ENCODE results near the gene ZKSCAN5. TPM values are rescaled to one million over a fixed set of nuclear protein-coding genes. Genes with fewer than 3 reads are reported as not detected.

ZKSCAN5 gene
- total and polyA plus RNA-seq, 2 donors (not counting 3 experiments of a cell fraction or from before 2014, with no cell fraction given), result 4.3 to 9.7 TPM

DNA sequence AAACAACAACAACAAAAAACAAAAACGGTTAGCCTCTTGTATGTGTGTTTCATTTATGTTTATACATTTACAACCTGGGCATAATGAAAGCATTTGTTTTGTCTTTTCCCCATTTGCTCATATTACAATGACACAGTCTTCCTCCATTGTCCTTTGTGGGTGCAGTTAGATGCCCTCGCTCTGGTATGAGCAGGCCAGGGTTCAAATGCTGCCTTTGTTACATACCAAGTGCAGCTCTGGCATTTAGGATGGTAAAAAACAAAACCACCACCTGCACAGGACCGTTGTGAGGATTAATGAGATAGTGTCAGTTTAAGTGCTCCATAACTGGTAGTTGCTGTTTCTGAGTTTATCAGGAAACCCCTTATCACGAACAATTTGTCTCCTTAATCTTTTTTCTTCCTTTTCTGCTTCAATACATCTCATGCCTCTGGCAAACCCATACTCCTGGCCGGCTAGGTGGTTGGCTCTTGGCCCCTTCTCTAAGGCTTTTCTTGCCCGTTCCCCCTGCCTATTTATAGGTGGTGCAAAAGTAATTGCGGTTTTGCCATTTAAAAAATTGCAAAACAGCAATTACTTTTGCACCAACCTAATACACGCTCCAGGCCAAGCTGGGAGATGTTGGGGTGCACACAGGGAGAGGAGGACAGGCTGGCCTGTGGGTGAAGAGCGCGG is 75.0 kb downstream of the ZKSCAN5 start:
- no TSS peak for BruUV-seq (replicated peaks)
- Histone ChIP-seq H3K4me2 (ENCODE audit: insufficient read depth, low read length) (peak overlapping the region; percentile 86), H3K36me3 (ENCODE audit: control insufficient read depth in 2 of 2, extremely low read depth in 1 of 2, insufficient read depth in 2 of 2, low read length in 2 of 2) (no peaks in the 10 kb centered on the region)

More for the DNA sequence above, 75.0 kb downstream of the ZKSCAN5 start:
- peaks cover 0 to 2% of the 10 kb centered on the region in 2 experiments for H3K27me3 ChIP-seq (ENCODE audit: control insufficient read depth in 2 of 2, insufficient read depth in 2 of 2, low read length in 2 of 2)
- POLR2A ChIA-PET, result no interaction called here
- H3K9me1 ChIP-seq (replicated peaks; ENCODE audit: control insufficient read depth, extremely low read depth, insufficient read depth, low read length), result no peaks in the 10 kb centered on the region
- no peak overlapping the region for H3K9ac ChIP-seq (replicated peaks; ENCODE audit: extremely low read depth, insufficient read depth, low read length)
- peaks cover 6% of the 10 kb centered on the region for H3K4me1 ChIP-seq (ENCODE audit: control insufficient read depth, extremely low read depth, insufficient read depth, low read length)
- CTCF ChIA-PET, result interaction anchor here (0.5 to 2.1 kb wide), 5 partner anchors 8 to 409 kb away, joined by 3 to 8 read pairs (median 4); partner anchors contain the start of gene ZSCAN25
- H2AFZ ChIP-seq (ENCODE audit: low read depth, low read length), result peak overlapping the region; percentile 98
- no peak for DNase-seq (ENCODE audit: low read depth, low spot score)
- H3K79me2 ChIP-seq (ENCODE audit: control insufficient read depth, insufficient read depth, low read length), result no peaks in the 10 kb centered on the region
- peak overlapping the region in 2 of 3 experiments; percentile 28 to 31 for H3K4me3 ChIP-seq (replicated peaks in 1 of 3; ENCODE audit: insufficient read depth in 1 of 3, low read depth in 1 of 3, low read length in 3 of 3)
- TF ChIP-seq POLR2A (IDR thresholded peaks at IDR 0.05; ENCODE audit: low read depth, low read length) (no peak), EZH2 (IDR thresholded peaks at IDR 0.05; ENCODE audit: borderline replicate concordance, low read depth, low read length, severe bottlenecking) (no peak), GATA2 (IDR thresholded peaks at IDR 0.05; ENCODE audit: insufficient read depth, insufficient read length, low read depth, low read length) (no peak), POLR2AphosphoS5 (IDR thresholded peaks at IDR 0.05; ENCODE audit: insufficient read depth, low read depth, low read length) (no peak), CTCF (IDR thresholded peaks at IDR 0.05; ENCODE audit: extremely low read depth in 1 of 2, insufficient read depth in 1 of 2, low read depth in 1 of 2, low read length in 2 of 2) (no peak), MYC (IDR thresholded peaks at IDR 0.05; ENCODE audit: low read depth, low read length) (no peak), FOS (IDR thresholded peaks at IDR 0.05; ENCODE audit: borderline replicate concordance, insufficient read depth, low read length) (no peak), JUN (IDR thresholded peaks at IDR 0.05; ENCODE audit: borderline replicate concordance, insufficient read depth, insufficient read length, low read depth) (no peak)
- TF ChIP-seq, protein P1, sequence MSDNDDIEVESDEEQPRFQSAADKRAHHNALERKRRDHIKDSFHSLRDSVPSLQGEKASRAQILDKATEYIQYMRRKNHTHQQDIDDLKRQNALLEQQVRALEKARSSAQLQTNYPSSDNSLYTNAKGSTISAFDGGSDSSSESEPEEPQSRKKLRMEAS (IDR thresholded peaks at IDR 0.05; ENCODE audit: insufficient read depth, insufficient read length), result no peak
- no peak for FAIRE-seq
- H3K9me3 ChIP-seq (replicated peaks; ENCODE audit: control insufficient read depth, insufficient read depth, low read length), result no peaks in the 10 kb centered on the region
- intact Hi-C loops (cut with micrococcal nuclease), result no loop called here
- dilution Hi-C loops (cut with MboI; ENCODE audit: extremely low pct_ligation_motif_present, low sequenced_read_pairs), result no loop called here
- H3K27ac ChIP-seq (ENCODE audit: insufficient read depth, low read depth, low read length), result no peak overlapping the region
- H4K20me1 ChIP-seq (replicated peaks; ENCODE audit: control insufficient read depth, extremely low read depth, insufficient read depth, low read length), result no peaks in the 10 kb centered on the region

Measured in endothelial cell of umbilical vein (primary cell).